Peyer's patch (tissue), 4 donors: ENCODE measurements around the gene SBK3. TPM values are rescaled to one million over a fixed set of nuclear protein-coding genes. Genes with fewer than 3 reads are reported as not detected.

Experiments
- DNase-seq, 3 donors: peaks; one replicate each; pipeline ENCODE4 v3.0.0-alpha.2; 2017 to 2019
- H3K27ac ChIP-seq, 4 donors: fragments of 200-600 bp; sonication (generic); one replicate each; pipeline ENCODE4 v1.5.1; 2016 to 2019
- H3K27me3 ChIP-seq, 2 donors: fragments of 200-600 bp; sonication (generic); one replicate each; pipeline ENCODE4 v1.5.1; 2019
- H3K36me3 ChIP-seq, 3 donors: fragments of 200-600 bp; sonication (generic); one replicate each; pipeline ENCODE4 v1.5.1; 2016 to 2019
- H3K4me1 ChIP-seq, 4 donors: fragments of 200-600 bp; sonication (generic); one replicate each; pipeline ENCODE4 v1.5.1; 2016 to 2019
- H3K4me3 ChIP-seq, 4 donors: fragments of 200-600 bp; sonication (generic); 1 replicate in 3 of 4; 2 replicates in 1 of 4; pipeline ENCODE4 v1.5.1; 2016 to 2019; ENCODE audit warnings: mild to moderate bottlenecking in 1 of 4
- H3K9me3 ChIP-seq, 4 donors: fragments of 200-600 bp; sonication (generic); one replicate each; pipeline ENCODE4 v1.5.1; 2016 to 2019; ENCODE audit warnings: mild to moderate bottlenecking in 1 of 4
- CTCF ChIP-seq, 6 experiments: fragments of 450-650 bp in 4 of 6; fragments of 200-600 bp in 2 of 6; sonication (generic) in 1 of 6; IDR thresholded peaks; one replicate each; pipeline ENCODE4 v1.5.1; 2017 to 2019; ENCODE audit warnings: antibody characterized with exemption in 6 of 6, mild to moderate bottlenecking in 3 of 6, moderate library complexity in 1 of 6
- POLR2A ChIP-seq, 2 donors: fragments of 450-650 bp; IDR thresholded peaks; one replicate each; pipeline ENCODE4 v1.5.1; 2017; ENCODE audit warnings: antibody characterized with exemption in 2 of 2, mild to moderate bottlenecking in 2 of 2, moderate library complexity in 2 of 2
- total RNA-seq, 4 donors: library from RNA; depleted of rRNA; stranded (reverse); fragments of >200 nt; gene quantifications; one replicate each; pipeline ENCODE4 v1.1.0, GENCODE V29; 2016

SBK3 gene
- total RNA-seq, 4 donors from 2014 or later = 1.0 TPM; not detected in 3

- Histone ChIP-seq H3K36me3 (no peaks in the 10 kb centered on the region), H3K27ac (peak overlapping the region; percentile 33 to 57 (median 45)), H3K4me3 (no peak overlapping the region), H3K27me3 (no peaks in the 10 kb centered on the region), H3K4me1 (no peaks in the 10 kb centered on the region), H3K9me3 (no peaks in the 10 kb centered on the region)
- TF ChIP-seq POLR2A (IDR thresholded peaks at IDR 0.05) (no peak), CTCF (IDR thresholded peaks at IDR 0.05) (no peak)
- no peak for DNase-seq
Observed at GRCh38 chr19:55493645-55494171, 51.6 kb downstream of the SBK3 start.

GRCh38 chr19:55493052-55493644 lies 52.2 kb downstream of the SBK3 start:
- Histone ChIP-seq H3K27me3 (no peaks in the 10 kb centered on the region), H3K4me1 (no peaks in the 10 kb centered on the region), H3K4me3 (no peak overlapping the region), H3K9me3 (no peaks in the 10 kb centered on the region), H3K36me3 (no peaks in the 10 kb centered on the region), H3K27ac (peak overlapping the region in 3 of 4 donors; percentile 33 to 57 (median 42))
- no peak for TF ChIP-seq POLR2A (IDR thresholded peaks at IDR 0.05)
- TF ChIP-seq CTCF (IDR thresholded peaks at IDR 0.05) = no peak
- no peak for DNase-seq

- TF ChIP-seq POLR2A (IDR thresholded peaks at IDR 0.05) (no peak), CTCF (IDR thresholded peaks at IDR 0.05) (no peak)
- DNase-seq = no peak
- Histone ChIP-seq H3K27me3 (no peaks in the 10 kb centered on the region), H3K36me3 (no peaks in the 10 kb centered on the region), H3K27ac (no peak overlapping the region), H3K4me3 (no peak overlapping the region), H3K4me1 (peaks cover 0 to 6% (median 0%) of the 10 kb centered on the region in 4 donors), H3K9me3 (no peaks in the 10 kb centered on the region)
Observed at GRCh38 chr19:55492362-55492944, 52.9 kb downstream of the SBK3 start.

- Histone ChIP-seq H3K27ac (peak overlapping the region in 1 of 4 donors; percentile 31), H3K36me3 (no peaks in the 10 kb centered on the region), H3K4me3 (no peak overlapping the region), H3K9me3 (no peaks in the 10 kb centered on the region), H3K4me1 (peaks cover 0 to 13% (median 0%) of the 10 kb centered on the region in 4 donors), H3K27me3 (no peaks in the 10 kb centered on the region)
- no peak for DNase-seq
- TF ChIP-seq POLR2A (IDR thresholded peaks at IDR 0.05) = no peak
- TF ChIP-seq CTCF (IDR thresholded peaks at IDR 0.05) = no peak
Observed at GRCh38 chr19:55491546-55492360, 53.6 kb downstream of the SBK3 start.

Other genes with a start within 250 kb of the SBK3 start
- gene TMEM150B, start 220.2 kb downstream of the SBK3 start, total RNA-seq = 100 to 1,000 TPM in 3 of 4 donors, 10 to 100 TPM in 1; 26.4 to 235 (median 199) TPM
- 10 to 100 TPM; 14.4 to 45.6 (median 43.9) TPM for gene KMT5C, start 205.7 kb downstream of the SBK3 start, total RNA-seq
- not detected for gene COX6B2, start 190.8 kb downstream of the SBK3 start, total RNA-seq
- gene GARIN5B, start 182.3 kb downstream of the SBK3 start, total RNA-seq = not detected
- not detected for gene IL11, start 175.1 kb downstream of the SBK3 start, total RNA-seq
- gene TMEM190, start 168.7 kb downstream of the SBK3 start, total RNA-seq = not detected
- gene TMEM238, start 161.3 kb downstream of the SBK3 start, total RNA-seq = 10 to 100 TPM; 19.8 to 75.8 (median 61.6) TPM
- gene RPL28, start 159.6 kb downstream of the SBK3 start, total RNA-seq = 100 to 1,000 TPM; 116 to 394 (median 283) TPM
- 1 to 10 TPM; 5.2 to 9.1 (median 7.6) TPM for gene UBE2S, start 137.8 kb downstream of the SBK3 start, total RNA-seq
- gene SHISA7, start 102.2 kb downstream of the SBK3 start, total RNA-seq = not detected
- 100 to 1,000 TPM in 1 of 4 donors, 10 to 100 TPM in 3; 28.1 to 102 (median 60.0) TPM for gene ISOC2, start 83.9 kb downstream of the SBK3 start, total RNA-seq
- not detected for gene C19orf85, start 80.8 kb downstream of the SBK3 start, total RNA-seq
- gene ZNF628, start 68.9 kb downstream of the SBK3 start, total RNA-seq = 10 to 100 TPM; 10.1 to 47.0 (median 15.5) TPM
- gene NAT14, start 60.4 kb downstream of the SBK3 start, total RNA-seq = 1 to 10 TPM; 1.4 to 7.4 (median 3.0) TPM
- gene SSC5D, start 57.1 kb downstream of the SBK3 start, total RNA-seq = 10 to 100 TPM in 1 of 4 donors, 1 to 10 TPM in 3; 2.8 to 10.3 (median 5.0) TPM
- not detected for gene SBK2, start 8.4 kb downstream of the SBK3 start, total RNA-seq
- gene ZNF579, start 35.3 kb upstream of the SBK3 start, total RNA-seq = 1 to 10 TPM in 3 of 4 donors, not detected in 1; 1.7 to 6.1 (median 3.1) TPM
- 10 to 100 TPM in 3 of 4 donors, 1 to 10 TPM in 1; 6.0 to 14.9 (median 12.0) TPM for gene FIZ1, start 54.0 kb upstream of the SBK3 start, total RNA-seq
- gene ZNF524, start 54.7 kb upstream of the SBK3 start, total RNA-seq = 10 to 100 TPM; 30.3 to 45.2 (median 44.4) TPM
- 10 to 100 TPM in 3 of 4 donors, 1 to 10 TPM in 1; 8.6 to 18.9 (median 14.3) TPM for gene ZNF865, start 60.1 kb upstream of the SBK3 start, total RNA-seq
- gene ZNF784, start 79.0 kb upstream of the SBK3 start, total RNA-seq = 10 to 100 TPM in 3 of 4 donors, 1 to 10 TPM in 1; 6.0 to 18.3 (median 12.3) TPM
- 10 to 100 TPM; 12.3 to 38.4 (median 25.2) TPM for gene ZNF580, start 95.5 kb upstream of the SBK3 start, total RNA-seq
- 10 to 100 TPM in 3 of 4 donors, 1 to 10 TPM in 1; 7.7 to 28.9 (median 14.1) TPM for gene ZNF581, start 98.1 kb upstream of the SBK3 start, total RNA-seq
- 10 to 100 TPM in 3 of 4 donors, 1 to 10 TPM in 1; 8.1 to 17.4 (median 14.0) TPM for gene CCDC106, start 102.7 kb upstream of the SBK3 start, total RNA-seq
- 100 to 1,000 TPM; 132 to 292 (median 159) TPM for gene U2AF2, start 109.5 kb upstream of the SBK3 start, total RNA-seq
- 100 to 1,000 TPM; 120 to 241 (median 163) TPM for gene EPN1, start 129.7 kb upstream of the SBK3 start, total RNA-seq
- gene NLRP9, start 192.9 kb upstream of the SBK3 start, total RNA-seq = not detected
- gene RFPL4A, start 213.6 kb upstream of the SBK3 start, total RNA-seq = under 1 TPM in 1 of 4 donors, not detected in 3; 0.94 TPM
- not detected for gene RFPL4AL1, start 223.6 kb upstream of the SBK3 start, total RNA-seq